ENCODE data around the gene TCF20.

DNA sequence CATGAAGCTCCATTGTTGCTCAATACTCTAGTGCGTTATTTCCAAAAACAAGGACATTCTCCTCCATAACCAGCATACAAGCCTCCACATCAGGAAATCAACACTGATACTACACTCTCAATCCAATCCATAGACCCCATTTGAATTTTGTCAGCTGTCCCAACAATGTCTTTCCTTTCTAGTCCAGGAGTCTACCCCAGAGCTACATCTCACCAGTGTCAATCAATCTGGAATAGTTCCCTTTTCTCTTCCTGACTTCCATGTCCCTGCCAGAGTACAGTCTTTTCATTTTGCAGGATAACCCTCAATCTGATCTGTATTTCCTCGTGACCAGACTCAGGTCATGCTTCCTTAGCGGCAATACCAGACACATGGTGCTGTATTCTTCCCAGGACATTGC lies 43.0 kb downstream of the TCF20 start:
- TF ChIP-seq, protein P1, sequence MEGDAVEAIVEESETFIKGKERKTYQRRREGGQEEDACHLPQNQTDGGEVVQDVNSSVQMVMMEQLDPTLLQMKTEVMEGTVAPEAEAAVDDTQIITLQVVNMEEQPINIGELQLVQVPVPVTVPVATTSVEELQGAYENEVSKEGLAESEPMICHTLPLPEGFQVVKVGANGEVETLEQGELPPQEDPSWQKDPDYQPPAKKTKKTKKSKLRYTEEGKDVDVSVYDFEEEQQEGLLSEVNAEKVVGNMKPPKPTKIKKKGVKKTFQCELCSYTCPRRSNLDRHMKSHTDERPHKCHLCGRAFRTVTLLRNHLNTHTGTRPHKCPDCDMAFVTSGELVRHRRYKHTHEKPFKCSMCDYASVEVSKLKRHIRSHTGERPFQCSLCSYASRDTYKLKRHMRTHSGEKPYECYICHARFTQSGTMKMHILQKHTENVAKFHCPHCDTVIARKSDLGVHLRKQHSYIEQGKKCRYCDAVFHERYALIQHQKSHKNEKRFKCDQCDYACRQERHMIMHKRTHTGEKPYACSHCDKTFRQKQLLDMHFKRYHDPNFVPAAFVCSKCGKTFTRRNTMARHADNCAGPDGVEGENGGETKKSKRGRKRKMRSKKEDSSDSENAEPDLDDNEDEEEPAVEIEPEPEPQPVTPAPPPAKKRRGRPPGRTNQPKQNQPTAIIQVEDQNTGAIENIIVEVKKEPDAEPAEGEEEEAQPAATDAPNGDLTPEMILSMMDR (IDR thresholded peaks at IDR 0.05): no peak
- TF ChIP-seq POLR2A (IDR thresholded peaks at IDR 0.05): no peak

Data from upper lobe of left lung (tissue), 4 donors.